ENCODE data around the gene SLFN14.

SLFN14 gene

GRCh38 chr17:35578929-35579432 lies 18.4 kb upstream of the SLFN14 start:
- H3K4me3 ChIP-seq (ENCODE audit: low read length in 2 of 2): peak overlapping the region; percentile 69 to 97
- H4K91ac ChIP-seq (ENCODE audit: low read depth, low read length, poor library complexity): no peak overlapping the region
- H3K9me3 ChIP-seq (replicated peaks in 1 of 2; ENCODE audit: control insufficient read depth in 2 of 2, insufficient read depth in 1 of 2, low read depth in 1 of 2, low read length in 2 of 2): no peaks in the 10 kb centered on the region
- H2BK5ac ChIP-seq (ENCODE audit: low read length): no peak overlapping the region
- no CpG with 5 or more reads among the region's 11 CpGs for WGBS, 2 donors (ENCODE audit: extremely low coverage in 2 of 2, insufficient read length in 2 of 2, insufficient replicate concordance in 1 of 2)
- H3K18ac ChIP-seq (ENCODE audit: low read length): peak overlapping the region; percentile 92
- peak overlapping the region; percentile 80 for H3K9ac ChIP-seq (ENCODE audit: low read depth, low read length, poor library complexity)
- H3K4ac ChIP-seq (ENCODE audit: low read length): no peak overlapping the region
- H3K79me1 ChIP-seq (ENCODE audit: low read depth, low read length): peaks cover 2% of the 10 kb centered on the region
- no peak overlapping the region for H3K23ac ChIP-seq (ENCODE audit: low read depth, low read length, poor library complexity)
- H3K4me1 ChIP-seq (ENCODE audit: control insufficient read depth in 2 of 2, insufficient read depth in 1 of 2, low read depth in 1 of 2, low read length in 2 of 2): peaks cover 2 to 5% of the 10 kb centered on the region in 2 donors
- peak overlapping the region; percentile 73 for H3K27ac ChIP-seq (replicated peaks; ENCODE audit: low read length)
- H2BK120ac ChIP-seq (ENCODE audit: low read depth, low read length): no peak overlapping the region
- H2AFZ ChIP-seq (ENCODE audit: low read length): peak overlapping the region; percentile 88
- peak overlapping the region; percentile 39 for H3K4me2 ChIP-seq (ENCODE audit: insufficient read depth, low read length, poor library complexity, severe bottlenecking)
- no peak overlapping the region for H2BK15ac ChIP-seq (ENCODE audit: low read length)
- no peak overlapping the region for H4K8ac ChIP-seq (ENCODE audit: low read depth, low read length)
- no peaks in the 10 kb centered on the region for H3K27me3 ChIP-seq (ENCODE audit: control insufficient read depth in 3 of 3, insufficient read depth in 3 of 3, low read depth in 1 of 3, low read length in 3 of 3)
- peaks cover 7 to 28% of the 10 kb centered on the region in 2 donors for H3K36me3 ChIP-seq (replicated peaks in 1 of 2; ENCODE audit: control insufficient read depth in 2 of 2, insufficient read depth in 2 of 2, low read length in 2 of 2)
- H2BK12ac ChIP-seq (ENCODE audit: low read length): no peak overlapping the region
- no peak overlapping the region for H2AK5ac ChIP-seq (ENCODE audit: low read depth, low read length)
- H3K14ac ChIP-seq (ENCODE audit: low read length): no peak overlapping the region
- no peak for DNase-seq (ENCODE audit: low spot score)

DNA sequence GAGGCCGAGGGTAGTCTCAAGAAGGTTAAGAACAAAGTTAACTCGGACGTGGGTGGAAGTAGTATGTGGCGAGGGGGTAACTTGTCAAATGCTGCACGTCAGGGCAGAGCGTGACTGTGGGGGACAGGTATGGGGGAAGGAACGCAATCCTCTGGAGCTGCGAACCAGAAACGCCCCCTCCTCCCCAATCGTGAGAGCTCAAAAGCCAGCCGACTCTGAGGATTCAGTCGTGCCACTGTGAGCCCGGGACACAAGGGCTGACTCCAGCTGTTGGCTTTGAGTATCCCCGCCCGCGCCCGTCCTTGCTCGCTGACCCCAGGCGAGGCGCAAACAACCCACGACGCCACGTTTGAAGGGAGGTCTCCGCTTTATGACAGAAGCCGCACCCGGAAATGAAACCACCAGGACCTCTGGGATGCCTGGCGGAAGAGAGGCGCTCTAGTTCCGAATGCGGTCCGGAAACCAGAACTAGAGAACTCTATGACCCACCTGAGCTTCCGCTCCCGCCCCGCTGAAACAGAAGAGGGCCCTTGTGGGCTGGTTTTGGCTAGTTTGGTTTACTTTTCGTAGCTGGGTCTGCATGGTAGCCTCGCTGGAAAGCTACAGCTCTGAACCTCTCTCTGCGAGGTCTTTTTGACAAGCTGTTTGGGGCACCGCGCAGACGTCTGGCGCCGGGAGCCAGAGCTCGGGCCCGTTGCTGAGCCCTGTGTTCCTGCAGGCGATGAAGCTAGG lies 17.7 kb upstream of the SLFN14 start, which contains the start of gene PEX12:
TSS of gene PEX12 (minus strand) at position 375 of the 732 bp plus-strand sequence. CDS start 550 bp downstream, outside the sequence.
- H3K4me2 ChIP-seq (ENCODE audit: insufficient read depth, low read length, poor library complexity, severe bottlenecking): peak within 1 kb of the TSS; percentile 87
- no peak within 1 kb of the TSS for H3K4ac ChIP-seq (ENCODE audit: low read length)
- H3K36me3 ChIP-seq (replicated peaks in 1 of 2; ENCODE audit: control insufficient read depth in 2 of 2, insufficient read depth in 2 of 2, low read length in 2 of 2): peaks cover 9 to 34% of the 10 kb centered on the region in 2 donors
- WGBS, 2 donors (ENCODE audit: extremely low coverage in 2 of 2, insufficient read length in 2 of 2, insufficient replicate concordance in 1 of 2): no CpG with 5 or more reads among the region's 45 CpGs
- H2AK5ac ChIP-seq (ENCODE audit: low read depth, low read length): peak within 1 kb of the TSS; percentile 73
- peaks cover 2% of the 10 kb centered on the region for H3K79me1 ChIP-seq (ENCODE audit: low read depth, low read length)
- H2BK15ac ChIP-seq (ENCODE audit: low read length): no peak within 1 kb of the TSS
- peak within 1 kb of the TSS; percentile 69 to 97 for H3K4me3 ChIP-seq (ENCODE audit: low read length in 2 of 2)
- H3K27me3 ChIP-seq (ENCODE audit: control insufficient read depth in 3 of 3, insufficient read depth in 3 of 3, low read depth in 1 of 3, low read length in 3 of 3): no peaks in the 10 kb centered on the region
- no peak within 1 kb of the TSS for H2BK120ac ChIP-seq (ENCODE audit: low read depth, low read length)
- H4K8ac ChIP-seq (ENCODE audit: low read depth, low read length): peak within 1 kb of the TSS; percentile 83
- H2AFZ ChIP-seq (ENCODE audit: low read length): peak within 1 kb of the TSS; percentile 88
- no peaks in the 10 kb centered on the region for H3K9me3 ChIP-seq (replicated peaks in 1 of 2; ENCODE audit: control insufficient read depth in 2 of 2, insufficient read depth in 1 of 2, low read depth in 1 of 2, low read length in 2 of 2)
- H4K91ac ChIP-seq (ENCODE audit: low read depth, low read length, poor library complexity): no peak within 1 kb of the TSS
- peak within 1 kb of the TSS; percentile 73 for H3K27ac ChIP-seq (replicated peaks; ENCODE audit: low read length)
- peaks cover 2 to 5% of the 10 kb centered on the region in 2 donors for H3K4me1 ChIP-seq (ENCODE audit: control insufficient read depth in 2 of 2, insufficient read depth in 1 of 2, low read depth in 1 of 2, low read length in 2 of 2)
- H3K23ac ChIP-seq (ENCODE audit: low read depth, low read length, poor library complexity): peak within 1 kb of the TSS; percentile 92
- H2BK12ac ChIP-seq (ENCODE audit: low read length): no peak within 1 kb of the TSS
- H3K9ac ChIP-seq (ENCODE audit: low read depth, low read length, poor library complexity): peak within 1 kb of the TSS; percentile 94
- peak within 1 kb of the TSS; percentile 92 for H3K18ac ChIP-seq (ENCODE audit: low read length)
- H3K14ac ChIP-seq (ENCODE audit: low read length): peak within 1 kb of the TSS; percentile 25
- H2BK5ac ChIP-seq (ENCODE audit: low read length): peak within 1 kb of the TSS; percentile 30
- DNase-seq (ENCODE audit: low spot score): peak; percentile 66

DNA sequence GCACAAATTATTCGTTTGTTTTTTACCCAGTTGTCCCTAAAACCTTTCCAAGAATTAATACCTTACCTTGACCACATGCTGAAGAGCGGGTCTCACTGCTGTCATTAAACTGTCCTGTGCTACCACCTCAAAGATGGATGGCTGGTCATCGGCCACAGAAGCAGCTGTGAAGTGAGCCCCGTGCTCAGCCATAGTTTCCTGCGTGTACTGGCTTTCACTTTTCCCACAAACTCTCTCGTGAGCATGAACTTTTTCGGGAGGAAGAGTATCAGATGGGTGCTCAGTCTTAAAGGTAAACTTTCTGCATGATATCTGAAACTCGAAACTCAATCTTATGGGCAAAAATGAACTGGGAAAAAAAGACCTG lies 17.2 kb upstream of the SLFN14 start:
- Histone ChIP-seq H3K4me3 (ENCODE audit: low read length in 2 of 2) (peak overlapping the region; percentile 69 to 97), H3K14ac (ENCODE audit: low read length) (no peak overlapping the region), H3K27ac (replicated peaks; ENCODE audit: low read length) (no peak overlapping the region), H2BK120ac (ENCODE audit: low read depth, low read length) (no peak overlapping the region), H3K18ac (ENCODE audit: low read length) (no peak overlapping the region), H3K9me3 (replicated peaks in 1 of 2; ENCODE audit: control insufficient read depth in 2 of 2, insufficient read depth in 1 of 2, low read depth in 1 of 2, low read length in 2 of 2) (no peaks in the 10 kb centered on the region), H3K79me1 (ENCODE audit: low read depth, low read length) (peaks cover 2% of the 10 kb centered on the region), H3K23ac (ENCODE audit: low read depth, low read length, poor library complexity) (peak overlapping the region; percentile 89), H4K8ac (ENCODE audit: low read depth, low read length) (no peak overlapping the region), H3K27me3 (ENCODE audit: control insufficient read depth in 3 of 3, insufficient read depth in 3 of 3, low read depth in 1 of 3, low read length in 3 of 3) (no peaks in the 10 kb centered on the region), H3K4me2 (ENCODE audit: insufficient read depth, low read length, poor library complexity, severe bottlenecking) (peak overlapping the region; percentile 87), H2BK5ac (ENCODE audit: low read length) (no peak overlapping the region), H2BK12ac (ENCODE audit: low read length) (no peak overlapping the region), H2AFZ (ENCODE audit: low read length) (peak overlapping the region; percentile 88), H3K9ac (ENCODE audit: low read depth, low read length, poor library complexity) (peak overlapping the region; percentile 60), H3K4me1 (ENCODE audit: control insufficient read depth in 2 of 2, insufficient read depth in 1 of 2, low read depth in 1 of 2, low read length in 2 of 2) (peaks cover 2 to 5% of the 10 kb centered on the region in 2 donors), H4K91ac (ENCODE audit: low read depth, low read length, poor library complexity) (no peak overlapping the region), H3K36me3 (replicated peaks in 1 of 2; ENCODE audit: control insufficient read depth in 2 of 2, insufficient read depth in 2 of 2, low read length in 2 of 2) (peaks cover 9 to 37% of the 10 kb centered on the region in 2 donors), H2BK15ac (ENCODE audit: low read length) (no peak overlapping the region), H2AK5ac (ENCODE audit: low read depth, low read length) (no peak overlapping the region), H3K4ac (ENCODE audit: low read length) (no peak overlapping the region)
- DNase-seq (ENCODE audit: low spot score): no peak
- no CpG with 5 or more reads among the region's 8 CpGs for WGBS, 2 donors (ENCODE audit: extremely low coverage in 2 of 2, insufficient read length in 2 of 2, insufficient replicate concordance in 1 of 2)

DNA sequence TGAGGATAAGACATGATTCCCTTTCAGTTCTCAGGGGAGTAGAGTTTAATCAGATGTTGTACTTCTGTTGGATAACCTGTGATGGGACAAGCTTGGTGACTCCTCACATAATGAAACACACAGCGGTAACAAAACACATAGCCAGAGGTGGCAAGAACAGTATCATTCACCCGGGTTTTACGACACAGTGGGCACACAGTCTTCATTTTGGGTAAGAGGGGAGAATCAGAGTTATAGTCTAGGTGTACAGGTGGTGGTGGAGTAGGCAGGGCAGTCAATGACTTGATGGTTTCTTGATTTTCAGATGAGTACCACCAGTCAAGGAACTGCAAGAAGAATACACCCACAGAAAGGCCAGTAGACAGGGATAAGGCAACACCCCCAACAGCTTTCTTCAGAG lies 15.1 kb upstream of the SLFN14 start:
- H3K4me1 ChIP-seq (ENCODE audit: control insufficient read depth in 2 of 2, insufficient read depth in 1 of 2, low read depth in 1 of 2, low read length in 2 of 2): peaks cover 2 to 5% of the 10 kb centered on the region in 2 donors
- H3K18ac ChIP-seq (ENCODE audit: low read length): no peak overlapping the region
- no peak overlapping the region for H2BK12ac ChIP-seq (ENCODE audit: low read length)
- no peak overlapping the region for H3K4me3 ChIP-seq (ENCODE audit: low read length in 2 of 2)
- no peak overlapping the region for H3K4me2 ChIP-seq (ENCODE audit: insufficient read depth, low read length, poor library complexity, severe bottlenecking)
- no peak overlapping the region for H2BK5ac ChIP-seq (ENCODE audit: low read length)
- H2AFZ ChIP-seq (ENCODE audit: low read length): no peak overlapping the region
- peaks cover 2% of the 10 kb centered on the region for H3K79me1 ChIP-seq (ENCODE audit: low read depth, low read length)
- no peak overlapping the region for H4K8ac ChIP-seq (ENCODE audit: low read depth, low read length)
- no peaks in the 10 kb centered on the region for H3K9me3 ChIP-seq (replicated peaks in 1 of 2; ENCODE audit: control insufficient read depth in 2 of 2, insufficient read depth in 1 of 2, low read depth in 1 of 2, low read length in 2 of 2)
- no peak overlapping the region for H2BK15ac ChIP-seq (ENCODE audit: low read length)
- no peak overlapping the region for H3K9ac ChIP-seq (ENCODE audit: low read depth, low read length, poor library complexity)
- no peak overlapping the region for H3K23ac ChIP-seq (ENCODE audit: low read depth, low read length, poor library complexity)
- no CpG with 5 or more reads among the region's 3 CpGs for WGBS, 2 donors (ENCODE audit: extremely low coverage in 2 of 2, insufficient read length in 2 of 2, insufficient replicate concordance in 1 of 2)
- H3K27ac ChIP-seq (replicated peaks; ENCODE audit: low read length): no peak overlapping the region
- H3K27me3 ChIP-seq (ENCODE audit: control insufficient read depth in 3 of 3, insufficient read depth in 3 of 3, low read depth in 1 of 3, low read length in 3 of 3): no peaks in the 10 kb centered on the region
- H2BK120ac ChIP-seq (ENCODE audit: low read depth, low read length): no peak overlapping the region
- H2AK5ac ChIP-seq (ENCODE audit: low read depth, low read length): no peak overlapping the region
- no peak for DNase-seq (ENCODE audit: low spot score)
- H3K36me3 ChIP-seq (replicated peaks in 1 of 2; ENCODE audit: control insufficient read depth in 2 of 2, insufficient read depth in 2 of 2, low read length in 2 of 2): peaks cover 9 to 40% of the 10 kb centered on the region in 2 donors
- H3K14ac ChIP-seq (ENCODE audit: low read length): no peak overlapping the region
- H3K4ac ChIP-seq (ENCODE audit: low read length): no peak overlapping the region
- no peak overlapping the region for H4K91ac ChIP-seq (ENCODE audit: low read depth, low read length, poor library complexity)

Data from neuronal stem cell (in vitro differentiated cells).